HFF-Myc (cell line): Measurements from ENCODE around the gene ANKS3.

Experiments used
- DNase-seq: peaks from one replicate; pipeline ENCODE4 v3.0.0-alpha.2; 2011; ENCODE audit warnings: low read depth; ENCODE audit errors: extremely low read depth
- H3K4me3 ChIP-seq: replicated peaks from 2 replicates; pipeline ENCODE4 v1.5.1; 2011; ENCODE audit warnings: low read depth, mild to moderate bottlenecking, control low read depth, low read length
- TF ChIP-seq, protein P1 (sequence below): IDR thresholded peaks from 2 replicates; pipeline ENCODE4 v1.5.1; 2012; ENCODE audit warnings: mild to moderate bottlenecking, low read depth, low read length, control low read depth; ENCODE audit errors: missing control alignments

The ANKS3 gene

DNA sequence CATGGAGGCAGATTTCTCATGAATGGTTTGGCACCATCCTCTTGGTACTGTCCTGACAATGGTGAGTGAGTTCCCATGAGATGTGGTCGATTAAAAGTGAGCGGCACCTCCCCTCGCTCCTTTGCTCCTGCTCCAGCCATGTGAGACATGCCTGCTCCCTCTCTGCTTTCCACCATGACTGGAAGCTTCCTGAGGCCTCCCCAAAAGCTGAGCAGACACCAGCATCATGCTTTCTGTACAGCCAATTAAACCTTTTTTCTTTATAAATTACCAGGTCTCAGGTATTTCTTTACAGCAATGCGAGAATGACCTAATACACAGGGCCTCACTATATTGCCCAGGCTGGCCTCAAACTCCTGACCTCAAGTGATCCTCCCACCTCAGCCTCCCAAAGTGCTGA is 20.8 kb upstream of the ANKS3 start:
- no peak overlapping the region for H3K4me3 ChIP-seq
- DNase-seq = no peak
- TF ChIP-seq, protein P1, sequence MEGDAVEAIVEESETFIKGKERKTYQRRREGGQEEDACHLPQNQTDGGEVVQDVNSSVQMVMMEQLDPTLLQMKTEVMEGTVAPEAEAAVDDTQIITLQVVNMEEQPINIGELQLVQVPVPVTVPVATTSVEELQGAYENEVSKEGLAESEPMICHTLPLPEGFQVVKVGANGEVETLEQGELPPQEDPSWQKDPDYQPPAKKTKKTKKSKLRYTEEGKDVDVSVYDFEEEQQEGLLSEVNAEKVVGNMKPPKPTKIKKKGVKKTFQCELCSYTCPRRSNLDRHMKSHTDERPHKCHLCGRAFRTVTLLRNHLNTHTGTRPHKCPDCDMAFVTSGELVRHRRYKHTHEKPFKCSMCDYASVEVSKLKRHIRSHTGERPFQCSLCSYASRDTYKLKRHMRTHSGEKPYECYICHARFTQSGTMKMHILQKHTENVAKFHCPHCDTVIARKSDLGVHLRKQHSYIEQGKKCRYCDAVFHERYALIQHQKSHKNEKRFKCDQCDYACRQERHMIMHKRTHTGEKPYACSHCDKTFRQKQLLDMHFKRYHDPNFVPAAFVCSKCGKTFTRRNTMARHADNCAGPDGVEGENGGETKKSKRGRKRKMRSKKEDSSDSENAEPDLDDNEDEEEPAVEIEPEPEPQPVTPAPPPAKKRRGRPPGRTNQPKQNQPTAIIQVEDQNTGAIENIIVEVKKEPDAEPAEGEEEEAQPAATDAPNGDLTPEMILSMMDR = no peak

DNA sequence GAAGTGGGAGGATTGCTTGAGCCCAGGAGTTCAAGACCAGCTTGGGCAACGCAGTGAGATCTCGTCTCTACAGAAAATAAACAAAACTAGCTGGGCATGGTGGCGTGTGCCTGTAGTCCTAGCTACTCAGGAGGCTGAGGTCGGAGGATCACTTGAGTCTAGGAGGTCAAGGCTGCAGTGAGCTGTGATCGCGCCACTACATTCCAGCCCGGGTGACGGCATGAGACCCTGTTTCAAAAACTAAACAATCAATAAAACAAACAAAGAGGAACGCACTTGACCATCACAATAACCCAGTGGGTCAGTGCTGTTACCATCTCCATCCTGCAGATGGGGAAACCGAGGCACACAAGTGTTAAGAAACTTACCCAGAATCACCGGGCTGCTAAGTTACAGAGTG is 19.2 kb upstream of the ANKS3 start:
- TF ChIP-seq, protein P1 = no peak
- no peak overlapping the region for H3K4me3 ChIP-seq
- DNase-seq = no peak

DNA sequence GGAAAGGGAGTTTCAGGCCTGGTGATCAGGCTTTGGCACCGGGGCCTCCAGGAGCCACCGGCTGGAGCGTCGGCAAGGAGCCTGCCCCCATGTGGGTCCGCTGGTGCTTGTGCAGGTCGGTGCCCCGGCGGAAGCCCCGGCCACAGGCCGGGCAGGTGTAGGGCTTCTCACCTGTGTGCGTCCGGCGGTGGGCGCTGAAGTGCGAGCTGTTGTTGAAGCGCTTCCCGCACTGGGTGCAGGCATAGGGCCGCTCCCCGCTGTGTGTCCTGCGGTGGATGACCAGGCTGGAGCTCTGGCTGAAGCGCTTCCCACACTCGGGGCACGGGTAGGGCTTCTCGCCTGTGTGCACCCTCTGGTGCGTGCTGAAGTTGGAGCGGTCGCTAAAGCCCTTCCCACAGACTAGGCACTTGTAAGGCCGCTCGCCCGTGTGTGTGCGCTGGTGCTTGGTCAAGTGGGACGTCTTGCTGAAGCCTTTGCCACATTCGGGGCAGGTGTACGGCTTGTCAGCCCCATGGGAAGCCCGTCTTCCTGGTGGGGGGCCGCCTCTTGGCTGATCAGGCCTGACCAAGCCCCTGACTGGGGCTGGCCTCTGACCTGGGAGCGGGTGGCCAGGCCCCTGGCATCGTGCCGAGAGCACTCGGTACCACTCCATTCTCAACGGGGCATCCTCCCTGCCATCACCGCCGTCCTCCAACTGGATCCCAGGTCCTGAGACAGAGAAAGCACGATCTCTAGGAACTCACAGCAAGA is 18.5 kb upstream of the ANKS3 start:
- H3K4me3 ChIP-seq = no peak overlapping the region
- DNase-seq = no peak
- TF ChIP-seq, protein P1 = no peak

DNA sequence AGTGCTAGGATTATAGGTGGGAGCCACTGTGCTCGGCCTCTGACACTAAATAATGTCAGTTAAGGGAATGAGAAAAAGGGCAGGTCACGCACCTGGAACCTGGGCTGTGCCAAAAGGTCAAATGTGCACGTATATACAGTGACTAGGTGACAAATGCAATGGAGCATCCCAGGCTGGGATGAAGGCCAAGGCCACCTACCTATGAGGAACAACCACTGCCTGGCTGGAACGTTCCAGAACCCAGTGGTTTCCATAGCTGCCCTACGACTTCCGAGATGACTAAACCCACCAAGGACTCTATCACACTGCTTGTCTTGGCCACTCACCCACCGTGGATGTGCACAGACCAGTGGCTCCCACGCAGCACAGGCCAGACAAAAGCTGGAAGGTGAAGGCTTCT is 16.8 kb upstream of the ANKS3 start:
- H3K4me3 ChIP-seq = no peak overlapping the region
- TF ChIP-seq, protein P1 = no peak
- no peak for DNase-seq

DNA sequence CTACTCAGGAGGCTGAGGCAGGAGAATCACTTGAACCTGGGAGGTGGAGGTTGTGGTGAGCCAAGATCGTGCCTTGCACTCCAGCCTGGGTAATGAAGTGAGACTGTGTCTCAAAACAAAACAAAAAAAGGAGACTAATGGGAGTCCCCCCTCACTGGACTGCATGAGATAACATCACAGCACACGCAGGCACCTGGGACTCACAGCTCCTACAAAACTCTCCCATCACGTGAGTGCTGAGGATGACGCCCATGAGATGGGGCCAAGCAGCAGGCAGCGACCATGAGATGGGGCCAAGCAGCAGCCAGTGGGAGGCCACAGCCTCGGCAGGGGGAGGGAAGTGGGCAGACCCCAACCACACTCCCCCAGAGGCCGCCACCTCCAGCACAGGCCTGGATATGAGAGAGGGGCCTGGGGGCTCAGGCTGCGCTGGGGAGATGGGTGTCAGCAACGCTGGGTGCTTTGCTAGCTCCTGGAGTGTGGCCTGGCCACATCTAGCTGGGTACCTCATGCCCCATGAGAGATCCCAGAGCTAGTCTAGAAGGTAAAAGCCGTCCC is 15.7 kb upstream of the ANKS3 start:
- TF ChIP-seq, protein P1 = no peak
- DNase-seq = no peak

DNA sequence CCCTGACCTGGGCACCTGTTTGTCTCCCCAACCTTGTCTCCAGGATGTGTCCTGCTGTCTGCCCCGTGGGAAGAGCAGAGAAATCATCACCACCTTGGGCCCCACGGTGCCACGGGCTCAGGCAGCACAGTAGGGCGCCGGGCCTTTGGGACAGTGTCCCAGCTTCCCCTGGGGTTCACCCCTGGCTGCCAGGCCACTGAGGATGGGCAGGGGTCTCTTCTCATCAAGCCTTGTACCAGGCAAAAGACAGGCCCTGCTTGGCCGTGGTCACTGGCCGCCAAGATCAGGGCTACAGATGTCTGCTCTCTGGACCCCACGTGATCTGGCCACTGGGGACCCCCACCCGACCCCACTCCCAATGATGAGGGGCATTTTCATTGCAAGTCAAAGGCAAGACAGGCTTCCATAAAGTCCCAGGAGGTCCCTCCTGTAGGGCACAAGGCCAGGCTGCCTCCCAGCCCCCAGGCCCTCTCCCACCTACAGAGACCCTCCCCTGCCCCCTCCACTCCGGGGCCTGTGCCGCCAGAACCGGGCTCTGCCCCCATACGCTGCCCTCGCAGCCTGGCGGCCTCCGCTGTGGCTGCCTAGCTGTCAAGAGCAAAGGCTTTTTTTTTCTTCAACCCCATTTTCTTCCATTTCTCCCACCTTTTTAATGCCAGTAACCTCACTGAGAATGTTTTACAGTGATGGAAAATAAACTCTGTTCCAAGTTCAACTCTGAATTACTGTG is 14.8 kb upstream of the ANKS3 start:
- TF ChIP-seq, protein P1 = no peak
- H3K4me3 ChIP-seq = no peak overlapping the region
- DNase-seq = no peak

More for the DNA sequence above, 15.7 kb upstream of the ANKS3 start:
- no peak overlapping the region for H3K4me3 ChIP-seq
